Measurements from ENCODE around the gene FAM170A.

Gene FAM170A

DNA sequence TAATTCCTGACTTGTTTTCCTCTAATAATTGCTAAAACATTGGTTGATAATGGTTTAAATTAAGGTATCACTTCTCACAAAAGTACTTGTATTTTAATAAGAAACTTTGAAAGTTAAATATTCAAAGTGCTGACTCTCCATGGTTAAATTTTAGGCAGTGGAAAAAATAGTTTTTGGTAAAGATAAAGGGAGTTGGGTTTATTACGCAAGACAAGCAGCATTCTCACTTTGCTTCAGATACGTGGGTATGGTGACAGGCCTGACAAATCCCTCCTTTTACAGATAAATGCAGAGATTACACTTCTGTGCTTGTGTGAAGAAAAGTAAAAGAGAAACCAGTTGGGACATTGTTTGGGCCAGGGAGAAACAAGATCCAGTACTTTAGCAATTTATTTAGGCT is 14.5 kb upstream of the FAM170A start:
- no peak for DNase-seq (ENCODE audit: extremely low read depth, low read depth)
- TF ChIP-seq, protein P1, sequence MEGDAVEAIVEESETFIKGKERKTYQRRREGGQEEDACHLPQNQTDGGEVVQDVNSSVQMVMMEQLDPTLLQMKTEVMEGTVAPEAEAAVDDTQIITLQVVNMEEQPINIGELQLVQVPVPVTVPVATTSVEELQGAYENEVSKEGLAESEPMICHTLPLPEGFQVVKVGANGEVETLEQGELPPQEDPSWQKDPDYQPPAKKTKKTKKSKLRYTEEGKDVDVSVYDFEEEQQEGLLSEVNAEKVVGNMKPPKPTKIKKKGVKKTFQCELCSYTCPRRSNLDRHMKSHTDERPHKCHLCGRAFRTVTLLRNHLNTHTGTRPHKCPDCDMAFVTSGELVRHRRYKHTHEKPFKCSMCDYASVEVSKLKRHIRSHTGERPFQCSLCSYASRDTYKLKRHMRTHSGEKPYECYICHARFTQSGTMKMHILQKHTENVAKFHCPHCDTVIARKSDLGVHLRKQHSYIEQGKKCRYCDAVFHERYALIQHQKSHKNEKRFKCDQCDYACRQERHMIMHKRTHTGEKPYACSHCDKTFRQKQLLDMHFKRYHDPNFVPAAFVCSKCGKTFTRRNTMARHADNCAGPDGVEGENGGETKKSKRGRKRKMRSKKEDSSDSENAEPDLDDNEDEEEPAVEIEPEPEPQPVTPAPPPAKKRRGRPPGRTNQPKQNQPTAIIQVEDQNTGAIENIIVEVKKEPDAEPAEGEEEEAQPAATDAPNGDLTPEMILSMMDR (IDR thresholded peaks at IDR 0.05; ENCODE audit: low read depth, low read length, missing control alignments): no peak

DNA sequence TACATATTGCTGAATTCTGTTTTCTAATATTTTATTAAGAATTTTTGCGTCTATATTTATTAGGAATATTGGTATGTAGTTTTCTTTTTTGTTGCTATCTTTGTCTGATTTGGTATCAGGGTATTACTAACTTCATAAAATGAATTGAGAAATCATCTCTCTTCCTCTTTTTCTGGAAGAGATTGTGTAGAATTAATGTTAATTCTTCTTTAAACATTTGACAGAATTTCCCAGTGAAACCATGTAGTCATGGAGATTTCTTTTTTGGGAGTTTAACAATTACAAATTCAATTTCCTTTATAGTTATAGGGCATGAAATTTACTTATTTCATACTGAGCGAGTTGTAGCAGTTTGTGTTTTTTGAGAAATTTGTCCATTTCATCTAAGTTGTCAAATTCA is 3.3 kb upstream of the FAM170A start:
- TF ChIP-seq, protein P1 (IDR thresholded peaks at IDR 0.05; ENCODE audit: low read depth, low read length, missing control alignments): no peak
- no peak overlapping the region for H3K4me3 ChIP-seq (replicated peaks; ENCODE audit: low read depth, low read length)
- DNase-seq (ENCODE audit: extremely low read depth, low read depth): no peak

More for the DNA sequence above, 14.5 kb upstream of the FAM170A start:
- H3K4me3 ChIP-seq (replicated peaks; ENCODE audit: low read depth, low read length): no peak overlapping the region

DNA sequence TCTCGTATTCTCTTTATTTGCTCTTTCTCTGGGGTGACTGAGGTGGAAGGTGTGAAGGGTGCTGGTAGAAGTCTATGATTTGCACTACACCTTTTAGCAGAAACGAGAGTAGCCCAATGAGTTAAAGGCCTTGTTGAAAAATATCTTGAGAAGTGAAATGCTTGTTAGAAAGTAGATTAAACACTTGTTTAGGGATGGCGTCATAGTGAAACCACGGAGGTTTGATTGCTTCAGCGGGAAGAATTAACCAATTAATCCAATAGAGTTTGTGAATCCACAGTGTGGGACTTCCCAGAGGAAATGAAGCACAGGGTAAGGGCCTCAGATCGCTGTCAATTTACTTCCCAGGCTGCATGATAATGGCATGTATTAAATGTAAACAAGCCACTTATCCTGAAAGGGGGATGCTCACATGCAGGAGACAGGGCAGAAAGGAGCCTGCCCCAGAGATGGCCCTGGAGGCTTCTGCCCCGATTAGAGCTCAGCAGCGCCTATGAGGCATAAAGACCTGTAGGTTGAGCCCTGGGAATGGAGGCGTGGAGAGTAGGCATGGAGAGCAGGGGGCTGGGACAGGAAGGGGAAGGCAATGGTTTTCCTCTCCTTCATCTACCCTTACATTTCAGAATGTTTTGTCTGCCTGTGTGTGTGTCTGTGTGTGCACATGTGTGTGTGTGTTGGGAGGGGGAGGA is 1.5 kb downstream of the FAM170A start:
- no peak for DNase-seq (ENCODE audit: extremely low read depth, low read depth)
- H3K4me3 ChIP-seq (replicated peaks; ENCODE audit: low read depth, low read length): no peak overlapping the region
- TF ChIP-seq, protein P1 (IDR thresholded peaks at IDR 0.05; ENCODE audit: low read depth, low read length, missing control alignments): no peak

DNA sequence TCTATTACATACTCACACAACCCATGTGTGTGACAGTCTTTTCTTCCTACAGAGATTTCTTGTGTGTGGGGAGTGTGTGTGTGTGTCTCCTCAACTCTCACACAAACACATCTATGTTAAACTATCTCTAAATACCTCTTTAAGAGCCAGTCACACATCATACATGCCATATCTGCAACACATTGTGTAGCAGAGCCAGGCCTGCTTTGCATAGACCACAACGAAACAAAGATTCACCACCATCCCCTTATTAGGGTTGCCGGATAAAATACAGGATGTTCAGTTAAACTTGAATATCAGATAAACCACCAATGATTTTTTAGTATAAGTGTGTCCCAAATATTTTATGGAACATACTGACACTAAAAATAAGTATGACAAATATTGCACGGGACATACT is 2.3 kb downstream of the FAM170A start:
- TF ChIP-seq, protein P1 (IDR thresholded peaks at IDR 0.05; ENCODE audit: low read depth, low read length, missing control alignments): no peak
- DNase-seq (ENCODE audit: extremely low read depth, low read depth): no peak
- no peak overlapping the region for H3K4me3 ChIP-seq (replicated peaks; ENCODE audit: low read depth, low read length)

DNA sequence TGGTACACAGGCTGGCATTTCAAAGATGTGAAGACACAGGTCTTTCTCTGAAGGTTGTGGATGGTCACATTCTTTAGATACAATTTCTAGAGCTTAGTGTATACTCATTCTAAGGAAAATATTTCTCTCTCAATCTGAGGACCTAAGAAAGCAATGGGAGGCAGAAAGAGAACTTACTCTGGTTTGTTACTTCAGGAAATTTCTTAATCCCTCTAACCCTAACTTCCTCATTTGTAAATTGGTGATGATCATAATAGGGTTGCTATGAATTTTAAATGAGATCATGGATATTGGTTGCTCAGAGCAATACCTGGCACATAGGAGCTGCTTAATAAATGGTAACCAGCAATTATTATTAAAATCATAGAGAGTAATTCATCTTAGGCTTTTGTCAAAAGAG is 22.1 kb downstream of the FAM170A start:
- TF ChIP-seq, protein P1 (IDR thresholded peaks at IDR 0.05; ENCODE audit: low read depth, low read length, missing control alignments): no peak
- DNase-seq (ENCODE audit: extremely low read depth, low read depth): no peak
- no peak overlapping the region for H3K4me3 ChIP-seq (replicated peaks; ENCODE audit: low read depth, low read length)

DNA sequence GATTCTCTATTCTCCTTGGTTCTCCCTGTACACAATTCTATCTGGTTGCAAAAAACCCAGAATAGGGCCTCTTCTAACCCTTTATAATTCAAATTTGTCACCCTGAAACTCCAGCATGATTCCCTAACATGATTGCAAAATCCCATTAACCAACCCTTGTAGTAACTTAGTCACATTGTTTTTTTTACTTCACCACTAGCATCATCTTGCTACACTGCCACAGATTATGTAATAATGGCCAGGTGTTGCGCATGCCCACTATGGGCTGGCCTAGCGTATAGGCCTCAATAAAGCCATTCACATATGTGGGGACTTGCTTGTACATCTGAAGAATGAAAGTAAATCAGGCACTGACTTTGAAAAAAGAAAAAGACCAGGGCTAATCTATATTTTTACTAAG is 25.7 kb downstream of the FAM170A start:
- DNase-seq (ENCODE audit: extremely low read depth, low read depth): no peak
- no peak overlapping the region for H3K4me3 ChIP-seq (replicated peaks; ENCODE audit: low read depth, low read length)
- TF ChIP-seq, protein P1 (IDR thresholded peaks at IDR 0.05; ENCODE audit: low read depth, low read length, missing control alignments): no peak

DNA sequence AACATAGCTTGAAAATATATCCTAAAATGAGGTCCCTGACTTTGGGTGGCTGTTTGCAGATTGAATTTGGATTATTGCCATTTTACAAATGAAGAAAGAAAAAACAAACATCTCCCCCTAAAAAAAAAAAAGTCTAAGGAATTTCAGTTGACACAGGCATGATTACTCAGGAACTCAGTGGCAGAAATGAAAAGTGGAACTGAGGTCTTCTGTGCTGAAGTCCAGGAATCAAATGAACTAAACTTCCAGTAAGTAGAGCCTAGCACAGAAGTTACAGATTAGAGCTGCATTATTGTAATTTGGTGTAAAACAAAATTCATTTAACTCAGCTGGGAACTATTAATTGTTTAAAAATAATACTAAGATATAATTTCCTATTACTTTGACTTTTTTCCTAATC is 26.7 kb downstream of the FAM170A start:
- no peak for DNase-seq (ENCODE audit: extremely low read depth, low read depth)
- no peak overlapping the region for H3K4me3 ChIP-seq (replicated peaks; ENCODE audit: low read depth, low read length)
- TF ChIP-seq, protein P1 (IDR thresholded peaks at IDR 0.05; ENCODE audit: low read depth, low read length, missing control alignments): no peak
